T-cell (primary cell): Measurements from ENCODE around the gene CHST10. TPM values are rescaled to one million over a fixed set of nuclear protein-coding genes. Genes with fewer than 3 reads are reported as not detected.

Experiments used
- ATAC-seq, 4 experiments: fragments of 200-7000 bp in 3 of 4; fragments of 150-1000 bp in 1 of 4; cut with Tn5 transposase; replicated peaks in 1 of 4; 1 replicate in 3 of 4; 2 replicates in 1 of 4; pipeline ENCODE4 v1.10.0; 2021; ENCODE audit warnings: moderate library complexity in 3 of 4, mild to moderate bottlenecking in 2 of 4, moderate number of reproducible peaks in 1 of 4
- CTCF ChIA-PET, 2 donors: fragments of 300-600 bp; sonication (Branson Sonifier 250); formaldehyde crosslinking; loops; one replicate each; lab custom pipeline; 2022; ENCODE audit warnings: antibody characterized with exemption in 2 of 2; lab: Charles Lee
- POLR2A ChIA-PET, 2 donors: fragments of 300-600 bp; sonication (Branson Sonifier 250); formaldehyde crosslinking; loops; one replicate each; lab custom pipeline; 2022; ENCODE audit warnings: antibody characterized with exemption in 2 of 2; lab: Charles Lee
- DNase-seq, 35 experiments: peaks; one replicate each; pipeline versions ENCODE4 v3.0.0 to v3.0.0-alpha.2; 2013 to 2023
- H3K27ac ChIP-seq: one replicate; pipeline ENCODE4 v1.5.1; 2013; ENCODE audit warnings: low read length
- H3K27me3 ChIP-seq, 2 experiments: replicated peaks in 1 of 2; 1 replicate in 1 of 2; 2 replicates in 1 of 2; pipeline versions ENCODE4 v1.6.1 to v1.7.0; 2013; ENCODE audit warnings: low read length in 1 of 2, mixed read lengths in 1 of 2; ENCODE audit not compliant: control insufficient read depth in 2 of 2, insufficient read depth in 2 of 2; ENCODE audit errors: extremely low read depth in 1 of 2
- H3K36me3 ChIP-seq, 2 donors: 1 replicate in 1 of 2; 2 replicates in 1 of 2; pipeline versions ENCODE4 v1.6.1 to v1.7.0; 2013; ENCODE audit warnings: low read length in 1 of 2; ENCODE audit not compliant: control insufficient read depth in 2 of 2, insufficient read depth in 1 of 2; ENCODE audit errors: extremely low read depth in 1 of 2
- H3K4me1 ChIP-seq, 2 experiments: 1 replicate in 1 of 2; 2 replicates in 1 of 2; pipeline versions ENCODE4 v1.6.1 to v1.7.0; 2013; ENCODE audit warnings: low read length in 2 of 2, mixed read lengths in 1 of 2; ENCODE audit not compliant: insufficient read depth in 2 of 2, control insufficient read depth in 1 of 2; ENCODE audit errors: extremely low read depth in 1 of 2
- H3K4me3 ChIP-seq, 2 donors: 1 replicate in 1 of 2; 2 replicates in 1 of 2; pipeline versions ENCODE4 v1.5.1 to v1.7.0; 2013; ENCODE audit warnings: mild to moderate bottlenecking in 2 of 2, low read length in 1 of 2, moderate library complexity in 1 of 2; ENCODE audit not compliant: control insufficient read depth in 1 of 2; ENCODE audit errors: extremely low read depth in 1 of 2
- H3K9me3 ChIP-seq: 2 replicates; pipeline ENCODE4 v1.7.0; 2013
- H3K27ac Mint-ChIP-seq, 2 donors: one replicate each; pipeline ENCODE4 v1.8.0; 2020 to 2021; ENCODE audit warnings: mild to moderate bottlenecking in 2 of 2, mixed read lengths in 2 of 2
- H3K27me3 Mint-ChIP-seq, 2 donors: one replicate each; pipeline ENCODE4 v1.8.0; 2021 to 2022; ENCODE audit warnings: mixed read lengths in 2 of 2
- H3K36me3 Mint-ChIP-seq: one replicate; pipeline ENCODE4 v1.8.0; 2021; ENCODE audit warnings: mixed read lengths
- H3K4me1 Mint-ChIP-seq, 3 donors: one replicate each; pipeline ENCODE4 v1.8.0; 2020 to 2022; ENCODE audit warnings: mixed read lengths in 3 of 3, mild to moderate bottlenecking in 1 of 3
- H3K4me3 Mint-ChIP-seq, 3 donors: one replicate each; pipeline ENCODE4 v1.8.0; 2020 to 2022; ENCODE audit warnings: mild to moderate bottlenecking in 3 of 3, mixed read lengths in 3 of 3, moderate library complexity in 3 of 3
- H3K9me3 Mint-ChIP-seq, 3 donors: one replicate each; pipeline ENCODE4 v1.8.0; 2020 to 2022; ENCODE audit warnings: mixed read lengths in 3 of 3
- WGBS: methylation state at CpG from one replicate; pipeline ENCODE4 v1.1.5; 2013; ENCODE audit warnings: missing lambda C conversion rate; ENCODE audit not compliant: insufficient coverage; 5-methylcytosine and 5-hydroxymethylcytosine counted together
- total RNA-seq, 35 experiments: library from RNA in 6 of 35; stranded (reverse) in 6 of 35; fragments of 120-200 nt in 1 of 35; gene quantifications; one replicate each; pipeline versions ENCODE4 v1.2.1 to v1.2.4 and lab custom pipeline; 2013 to 2026

Gene CHST10
- total RNA-seq, 5 donors from 2014 or later (not counting 1 experiment from before 2014, with no cell fraction given), result 3.4 to 5.8 (median 4.1) TPM

- CTCF ChIA-PET, result interaction anchor here in 1 of 2 donors (1.4 kb wide), 1 partner anchor 122 kb away, joined by 3 read pairs; no protein-coding TSS in a partner anchor
These were observed 34.2 kb downstream of the CHST10 start for GRCh38 chr2:100383306-100383705.

GRCh38 chr2:100381240-100381639 is 36.2 kb downstream of the CHST10 start:
- no peaks in the 10 kb centered on the region for H3K36me3 ChIP-seq
- POLR2A ChIA-PET, result interaction anchor here in 1 of 2 donors (0.7 kb wide), 1 partner anchor 197 kb away, joined by 3 read pairs; no protein-coding TSS in a partner anchor
- Mint-ChIP-seq H3K9me3 (no peaks in the 10 kb centered on the region), H3K4me1 (peaks cover 0 to 2% (median 0%) of the 10 kb centered on the region in 3 donors), H3K27ac (no peak overlapping the region), H3K4me3 (no peak overlapping the region), H3K36me3 (no peaks in the 10 kb centered on the region), H3K27me3 (no peaks in the 10 kb centered on the region)
- ATAC-seq (peak in 2 of 4 experiments; percentile 34 to 41), DNase-seq (peak in 33 of 35 experiments; percentile 20 to 72 (median 58))
- H3K27ac ChIP-seq, result no peak overlapping the region
- CTCF ChIA-PET, result interaction anchor here (0.6 to 2.0 kb wide), 12 partner anchors 12 to 822 kb away, joined by 3 to 31 read pairs (median 3); no protein-coding TSS in a partner anchor
- H3K27me3 ChIP-seq, result no peaks in the 10 kb centered on the region
- 22% methylated on average over 3 of the region's 4 CpGs for WGBS
- H3K4me1 ChIP-seq, result no peaks in the 10 kb centered on the region
- H3K4me3 ChIP-seq, result no peak overlapping the region
- H3K9me3 ChIP-seq, result no peaks in the 10 kb centered on the region

More at GRCh38 chr2:100383306-100383705, 34.2 kb downstream of the CHST10 start:
- DNase-seq (no peak), ATAC-seq (no peak)
- Mint-ChIP-seq H3K27me3 (no peaks in the 10 kb centered on the region), H3K27ac (no peak overlapping the region), H3K9me3 (no peaks in the 10 kb centered on the region), H3K4me3 (no peak overlapping the region), H3K4me1 (peaks cover 0 to 2% (median 0%) of the 10 kb centered on the region in 3 donors), H3K36me3 (no peaks in the 10 kb centered on the region)
- POLR2A ChIA-PET, result no interaction called here
- H3K27me3 ChIP-seq, result no peaks in the 10 kb centered on the region
- WGBS, result 67% methylated on average over 1 of the region's 3 CpGs
- no peaks in the 10 kb centered on the region for H3K36me3 ChIP-seq
- no peak overlapping the region for H3K27ac ChIP-seq
- H3K4me3 ChIP-seq, result no peak overlapping the region
- no peaks in the 10 kb centered on the region for H3K9me3 ChIP-seq
- no peaks in the 10 kb centered on the region for H3K4me1 ChIP-seq

- POLR2A ChIA-PET, result interaction anchor here in 1 of 2 donors (0.7 kb wide), 1 partner anchor 197 kb away, joined by 3 read pairs; no protein-coding TSS in a partner anchor
These were observed 36.8 kb downstream of the CHST10 start for GRCh38 chr2:100380681-100381080.

GRCh38 chr2:100376836-100377235 is 40.6 kb downstream of the CHST10 start:
- ATAC-seq (no peak), DNase-seq (no peak)
- Mint-ChIP-seq H3K9me3 (peaks cover under 1 to 13% (median 10%) of the 10 kb centered on the region in 3 donors), H3K4me1 (peaks cover 0 to 2% (median 0%) of the 10 kb centered on the region in 3 donors), H3K27ac (no peak overlapping the region), H3K36me3 (no peaks in the 10 kb centered on the region), H3K4me3 (no peak overlapping the region), H3K27me3 (peaks cover 0 to 4% of the 10 kb centered on the region in 2 donors)
- no peaks in the 10 kb centered on the region for H3K27me3 ChIP-seq
- H3K36me3 ChIP-seq, result no peaks in the 10 kb centered on the region
- POLR2A ChIA-PET, result no interaction called here
- no peak overlapping the region for H3K4me3 ChIP-seq
- 91% methylated on average over 7 of the region's 7 CpGs for WGBS
- H3K9me3 ChIP-seq, result no peaks in the 10 kb centered on the region
- no peaks in the 10 kb centered on the region for H3K4me1 ChIP-seq
- CTCF ChIA-PET, result no interaction called here
- H3K27ac ChIP-seq, result no peak overlapping the region

More at GRCh38 chr2:100380681-100381080, 36.8 kb downstream of the CHST10 start:
- H3K36me3 Mint-ChIP-seq, result no peaks in the 10 kb centered on the region
- Histone ChIP-seq H3K27ac (no peak overlapping the region), H3K36me3 (no peaks in the 10 kb centered on the region), H3K9me3 (no peaks in the 10 kb centered on the region), H3K4me1 (no peaks in the 10 kb centered on the region), H3K27me3 (no peaks in the 10 kb centered on the region), H3K4me3 (no peak overlapping the region)
- H3K27ac Mint-ChIP-seq, result no peak overlapping the region
- ATAC-seq (no peak), DNase-seq (no peak)
- WGBS, result no CpG with 5 or more reads among the region's 3 CpGs
- H3K27me3 Mint-ChIP-seq, result no peaks in the 10 kb centered on the region
- H3K4me3 Mint-ChIP-seq, result no peak overlapping the region
- H3K4me1 Mint-ChIP-seq, result peaks cover 0 to 2% (median 0%) of the 10 kb centered on the region in 3 donors
- CTCF ChIA-PET, result interaction anchor here (0.7 to 2.0 kb wide), 11 partner anchors 11 to 821 kb away, joined by 3 to 31 read pairs (median 3); no protein-coding TSS in a partner anchor
- no peaks in the 10 kb centered on the region for H3K9me3 Mint-ChIP-seq

- CTCF ChIA-PET, result no interaction called here
- Mint-ChIP-seq H3K27me3 (peaks cover 17 to 28% of the 10 kb centered on the region in 2 donors), H3K4me1 (no peaks in the 10 kb centered on the region), H3K27ac (no peak overlapping the region), H3K9me3 (peaks cover 12 to 39% (median 12%) of the 10 kb centered on the region in 3 donors), H3K36me3 (no peaks in the 10 kb centered on the region), H3K4me3 (no peak overlapping the region)
- DNase-seq, result no peak
- no peak overlapping the region for H3K27ac ChIP-seq
- H3K27me3 ChIP-seq, result peaks cover 0 to 5% of the 10 kb centered on the region in 2 experiments
- H3K4me3 ChIP-seq, result no peak overlapping the region
- no peaks in the 10 kb centered on the region for H3K9me3 ChIP-seq
- no CpG with 5 or more reads among the region's 1 CpG for WGBS
- POLR2A ChIA-PET, result interaction anchor here in 1 of 2 donors (0.7 kb wide), 1 partner anchor 362 kb away, joined by 4 read pairs; no protein-coding TSS in a partner anchor
- ATAC-seq, result no peak
- H3K4me1 ChIP-seq, result no peaks in the 10 kb centered on the region
- H3K36me3 ChIP-seq, result no peaks in the 10 kb centered on the region
These were observed 50.3 kb downstream of the CHST10 start for GRCh38 chr2:100367163-100367562.

- no peaks in the 10 kb centered on the region for H3K9me3 ChIP-seq
- peaks cover 5 to 33% (median 11%) of the 10 kb centered on the region in 3 donors for H3K9me3 Mint-ChIP-seq
- H3K27ac ChIP-seq, result no peak overlapping the region
- no peaks in the 10 kb centered on the region for H3K36me3 Mint-ChIP-seq
- no peak for ATAC-seq
- CTCF ChIA-PET, result no interaction called here
- H3K27me3 ChIP-seq, result peaks cover 0 to 5% of the 10 kb centered on the region in 2 experiments
- H3K4me3 Mint-ChIP-seq, result no peak overlapping the region
- H3K4me1 ChIP-seq, result no peaks in the 10 kb centered on the region
- no peak overlapping the region for H3K4me3 ChIP-seq
- no peaks in the 10 kb centered on the region for H3K36me3 ChIP-seq
- H3K27ac Mint-ChIP-seq, result no peak overlapping the region
- no peak for DNase-seq
- POLR2A ChIA-PET, result no interaction called here
- H3K27me3 Mint-ChIP-seq, result peaks cover 17 to 22% of the 10 kb centered on the region in 2 donors
- WGBS, result 75% methylated on average over 1 of the region's 3 CpGs
- H3K4me1 Mint-ChIP-seq, result no peaks in the 10 kb centered on the region
These were observed 52.0 kb downstream of the CHST10 start for GRCh38 chr2:100365434-100365833.
